Esophagus muscularis mucosa (tissue), 4 donors: ENCODE measurements around the gene KPNA1.

Source experiments
- CTCF ChIP-seq, 3 experiments: fragments of 200-600 bp in 2 of 3; fragments of 450-650 bp in 1 of 3; sonication (generic) in 2 of 3; IDR thresholded peaks; one replicate each; pipeline ENCODE4 v1.5.1; 2017 to 2019; ENCODE audit warnings: antibody characterized with exemption in 3 of 3, mild to moderate bottlenecking in 2 of 3, moderate library complexity in 1 of 3
- EP300 ChIP-seq: sonication (generic); formaldehyde crosslinking; IDR thresholded peaks from one replicate; pipeline ENCODE4 v1.6.1; 2017; ENCODE audit warnings: antibody characterized with exemption
- POLR2A ChIP-seq: fragments of 450-650 bp; IDR thresholded peaks from one replicate; pipeline ENCODE4 v1.6.1; 2017; ENCODE audit warnings: antibody characterized with exemption, moderate library complexity, mild to moderate bottlenecking, low read depth
- POLR2AphosphoS5 ChIP-seq, 2 donors: sonication (generic); formaldehyde crosslinking; IDR thresholded peaks; one replicate each; pipeline ENCODE4 v1.6.1; 2017; ENCODE audit warnings: antibody characterized with exemption in 2 of 2

- TF ChIP-seq POLR2A (no peak), CTCF (IDR thresholded peaks at IDR 0.05) (no peak), EP300 (no peak), POLR2AphosphoS5 (IDR thresholded peaks at IDR 0.05) (no peak)
Measured at GRCh38 chr3:122430371-122430770, 84.4 kb downstream of the KPNA1 start.
